NCI-H2029 treated with DMSO at 0.1 percent for 48 hours (cell line): Measurements from ENCODE around the gene SPOCK1.
A peak's percentile ranks its signal among the peaks of the same experiment; 100 is the strongest.

Experiments used
- DNase-seq: peaks from one replicate; lab custom pipeline; 2025; lab: John Stamatoyannopoulos, UW

Gene SPOCK1

GRCh38 chr5:137361280-137361679, 137.8 kb downstream of the SPOCK1 start:
- DNase-seq = no peak

DNA sequence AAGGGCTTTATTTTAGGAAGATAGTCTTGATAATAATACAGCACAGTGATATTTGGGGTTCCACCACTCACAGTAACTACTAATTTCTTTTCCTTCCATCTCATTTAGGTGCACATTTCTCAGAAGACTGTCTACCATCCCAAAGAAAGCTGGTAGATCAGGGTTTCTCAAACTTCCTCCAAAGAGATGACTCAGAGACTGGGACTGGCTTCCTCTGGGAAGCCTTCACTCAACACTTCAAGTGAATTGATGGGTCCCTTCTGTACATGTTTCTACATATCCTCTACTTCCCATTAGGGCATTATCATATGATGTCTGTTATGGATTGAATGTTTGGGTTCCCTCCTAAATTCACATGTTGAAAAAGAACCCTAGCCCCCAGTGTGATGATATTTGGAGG, 138.5 kb downstream of the SPOCK1 start:
- DNase-seq = no peak

GRCh38 chr5:137359941-137360340, 139.2 kb downstream of the SPOCK1 start:
- DNase-seq = no peak

DNA sequence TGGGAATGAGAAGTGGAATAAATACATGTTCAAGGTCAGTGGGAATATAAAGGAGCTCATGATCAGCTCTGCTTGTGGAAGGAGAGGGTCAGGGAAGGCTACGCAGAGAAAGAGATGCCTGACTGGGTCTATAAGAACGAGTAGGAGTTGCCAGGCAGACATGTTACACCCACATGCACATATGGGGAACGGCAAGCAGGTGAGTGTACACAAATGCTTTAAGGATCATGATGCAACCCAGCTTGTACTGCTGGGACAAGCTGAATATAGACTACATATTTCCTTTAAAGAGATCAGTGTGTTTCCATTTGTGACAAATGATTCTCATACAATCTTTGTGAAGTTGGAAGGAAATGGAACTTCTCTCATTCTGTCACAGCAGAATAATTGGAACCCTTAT, 141.7 kb downstream of the SPOCK1 start:
- DNase-seq = no peak

DNA sequence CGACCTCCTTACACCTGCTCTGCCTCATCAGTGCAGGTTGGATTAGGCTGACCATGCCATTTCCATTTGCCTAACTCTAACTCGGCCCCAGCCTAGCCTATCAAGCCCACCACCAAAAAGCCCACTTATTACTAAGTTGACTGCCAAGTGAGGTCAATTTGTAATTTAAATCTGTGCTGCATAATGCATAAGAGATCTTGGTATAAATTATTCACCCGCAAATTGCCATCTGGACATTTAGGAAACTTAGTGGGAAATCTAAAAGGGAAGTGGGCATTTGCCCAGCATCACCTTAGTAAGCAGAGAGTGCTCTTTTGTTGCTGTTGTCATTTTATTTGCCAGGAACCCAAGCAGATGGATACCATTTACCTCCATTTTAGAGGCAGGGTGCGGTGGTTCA, 143.0 kb downstream of the SPOCK1 start:
- DNase-seq = no peak

- no peak for DNase-seq
These were observed 143.4 kb downstream of the SPOCK1 start for GRCh38 chr5:137355708-137356107.

- DNase-seq = no peak
These were observed 147.0 kb downstream of the SPOCK1 start for GRCh38 chr5:137352095-137352494.

DNA sequence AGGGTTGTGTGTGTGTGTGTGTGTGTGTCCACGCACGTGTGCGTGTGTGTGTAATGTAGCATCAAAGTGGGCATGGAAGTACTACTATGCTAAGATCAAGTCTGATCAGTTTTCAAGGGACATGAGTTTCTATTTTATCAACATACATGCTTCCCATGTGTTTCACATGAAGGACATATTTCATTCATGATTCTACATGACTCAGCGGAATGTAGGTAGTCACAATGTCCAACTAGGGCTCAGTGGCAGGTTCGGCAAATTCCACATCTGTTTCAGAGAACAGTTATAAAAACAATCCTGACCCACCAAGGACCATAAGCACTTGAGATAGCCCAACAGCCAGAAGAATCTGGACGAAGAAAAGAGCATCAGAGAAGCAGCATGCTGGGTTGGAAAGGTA, 148.3 kb downstream of the SPOCK1 start:
- DNase-seq = no peak

- DNase-seq = no peak
These were observed 150.4 kb downstream of the SPOCK1 start for GRCh38 chr5:137348759-137349158.

GRCh38 chr5:137347865-137348264, 151.3 kb downstream of the SPOCK1 start:
- no peak for DNase-seq

DNA sequence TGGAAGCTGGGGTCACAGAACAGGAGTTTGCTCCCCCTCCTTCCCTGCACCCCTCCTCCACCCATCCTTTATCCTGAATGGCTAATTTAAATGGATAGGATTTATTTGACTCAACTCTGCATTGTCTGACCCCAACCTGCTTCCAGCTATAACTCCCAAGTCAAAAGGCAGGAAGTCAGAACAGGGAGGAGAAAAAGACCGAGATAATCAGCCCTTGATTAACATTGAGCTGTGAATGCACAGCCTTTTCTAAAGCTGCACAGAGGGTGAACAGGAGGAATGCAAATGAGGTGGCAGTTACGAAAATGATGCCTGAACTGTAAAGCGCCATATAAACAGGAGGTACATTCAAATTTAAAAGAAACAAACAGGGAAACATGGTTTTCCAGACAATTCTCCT, 152.8 kb downstream of the SPOCK1 start:
- no peak for DNase-seq

DNA sequence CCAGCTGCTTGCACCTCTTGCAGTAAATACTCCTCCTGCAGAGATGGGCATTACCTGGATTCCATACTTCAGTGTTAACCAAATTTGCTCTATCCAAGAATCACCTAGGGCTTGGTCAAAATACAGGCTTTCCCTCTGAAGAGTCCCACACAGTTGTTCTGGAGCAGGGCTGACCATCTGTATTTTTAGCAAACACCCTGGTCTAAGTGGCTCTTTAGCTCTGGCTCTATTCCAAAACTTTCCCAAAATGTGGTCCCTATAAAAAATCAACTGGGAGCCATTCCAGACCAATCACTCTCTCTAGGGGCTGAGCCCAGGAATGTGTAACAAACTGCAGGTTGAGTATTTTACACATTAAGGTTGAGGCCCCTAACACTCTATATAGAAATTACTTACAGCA, 153.7 kb downstream of the SPOCK1 start:
- no peak for DNase-seq

DNA sequence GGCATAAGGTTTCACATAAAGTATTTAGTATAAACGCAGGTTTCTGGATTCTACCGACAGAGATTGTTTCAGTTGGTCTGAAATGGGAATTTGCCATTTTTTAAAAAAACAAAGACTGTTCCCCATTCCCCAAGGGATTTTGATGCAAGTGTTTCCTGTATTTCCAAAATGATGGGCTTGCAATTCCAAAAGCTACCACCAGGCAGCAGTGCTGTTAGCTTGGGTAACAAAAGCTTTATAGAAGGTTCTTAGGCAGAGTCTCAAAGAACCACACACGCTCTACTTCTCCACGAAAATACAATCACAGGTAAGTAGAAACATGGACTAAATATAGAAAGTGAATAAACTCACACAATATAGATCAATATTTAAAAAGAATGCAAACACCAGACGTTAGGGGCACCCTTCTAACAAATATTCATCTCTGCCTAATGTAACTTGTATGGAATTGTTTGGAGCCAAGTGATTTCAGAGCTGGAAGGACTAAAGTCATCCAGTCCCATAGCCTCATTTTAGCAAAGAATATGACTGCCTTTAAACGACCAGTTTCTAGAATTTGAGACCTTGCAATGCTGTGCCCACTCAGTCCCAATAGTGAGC, 154.3 kb downstream of the SPOCK1 start:
- peak; percentile 27 for DNase-seq

GRCh38 chr5:137344021-137344420, 155.1 kb downstream of the SPOCK1 start:
- no peak for DNase-seq

DNA sequence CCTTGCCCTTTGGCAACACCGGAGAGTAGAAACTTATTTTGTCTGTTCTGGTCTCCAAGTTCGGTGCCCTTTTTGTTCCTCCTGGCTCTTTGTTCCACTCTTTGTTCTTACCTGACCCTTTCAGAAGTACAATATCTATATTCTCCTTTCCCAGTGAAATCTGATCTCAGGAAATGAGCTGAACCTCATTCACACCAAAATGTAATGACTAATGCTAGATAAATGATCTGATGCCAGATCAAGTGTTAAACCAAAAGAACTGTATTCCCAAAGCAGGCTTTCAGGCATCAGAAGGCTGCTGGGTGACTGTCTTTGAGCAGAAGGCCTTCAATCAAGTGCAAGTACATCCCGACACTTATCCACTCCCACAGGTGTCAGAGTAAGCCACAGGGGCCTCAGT, 156.4 kb downstream of the SPOCK1 start:
- no peak for DNase-seq

- no peak for DNase-seq
These were observed 157.3 kb downstream of the SPOCK1 start for GRCh38 chr5:137341831-137342230.

DNA sequence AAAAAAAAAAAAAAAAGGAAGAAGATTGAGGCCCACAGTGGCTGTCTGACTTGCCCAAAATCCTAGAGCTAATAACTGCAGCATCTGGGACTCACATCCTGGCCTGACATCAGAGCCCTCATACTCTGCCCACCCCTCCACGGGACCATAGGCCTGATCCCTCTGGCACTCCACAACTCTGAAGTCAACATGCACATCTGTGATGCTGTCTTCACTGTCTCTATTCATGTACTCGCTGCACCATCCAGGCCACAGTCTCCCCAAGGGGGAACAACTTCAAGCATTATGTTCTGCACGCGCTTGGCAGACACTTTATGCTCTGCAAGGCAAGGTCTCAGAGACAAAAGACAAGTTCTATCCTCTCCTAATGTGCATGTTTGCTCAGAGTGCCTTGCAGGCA, 158.2 kb downstream of the SPOCK1 start:
- DNase-seq = no peak

- no peak for DNase-seq
These were observed 162.5 kb downstream of the SPOCK1 start for GRCh38 chr5:137336565-137337120.

- DNase-seq = no peak
These were observed 163.0 kb downstream of the SPOCK1 start for GRCh38 chr5:137336161-137336560.

GRCh38 chr5:137335493-137335892, 163.6 kb downstream of the SPOCK1 start:
- no peak for DNase-seq

DNA sequence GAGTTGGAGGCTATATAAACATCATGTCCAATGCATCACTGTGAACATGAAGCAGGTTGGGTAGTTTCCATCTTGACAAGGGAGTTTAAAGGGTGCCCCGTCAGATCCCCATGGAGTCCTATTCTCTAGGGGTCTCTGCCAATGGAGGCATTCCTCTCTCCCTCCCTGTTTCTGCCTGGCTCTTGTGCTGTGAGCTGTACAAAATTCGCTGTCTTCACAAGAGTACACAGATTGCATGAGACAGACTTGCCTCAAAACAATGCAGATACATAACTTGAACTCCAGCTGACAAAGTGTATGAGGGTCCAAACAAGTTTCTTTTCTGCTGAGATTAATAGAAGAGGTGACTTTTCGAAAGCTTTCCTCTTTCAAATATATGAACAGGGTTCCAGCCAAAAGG, 165.2 kb downstream of the SPOCK1 start:
- DNase-seq = no peak

DNA sequence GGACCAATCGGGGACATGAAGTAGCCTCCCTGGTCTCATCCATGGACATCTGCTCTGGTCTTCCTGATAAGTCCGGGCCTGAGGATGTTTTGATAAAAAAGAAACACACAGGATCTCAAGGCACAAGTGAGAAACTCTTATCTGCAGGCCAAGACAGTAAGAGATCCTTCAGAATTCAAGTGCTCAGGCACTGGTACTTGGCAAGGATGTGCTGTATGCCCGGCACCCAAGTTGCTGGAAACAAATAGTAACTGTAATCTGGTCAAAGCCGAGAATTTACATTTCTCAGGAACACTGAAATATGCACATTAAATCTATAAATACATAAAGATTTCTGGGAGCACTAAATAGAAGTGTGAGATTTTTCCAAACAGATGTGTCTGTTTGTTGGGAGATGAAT, 165.7 kb downstream of the SPOCK1 start:
- DNase-seq = no peak

GRCh38 chr5:137332296-137332695, 166.8 kb downstream of the SPOCK1 start:
- no peak for DNase-seq

- no peak for DNase-seq
These were observed 169.4 kb downstream of the SPOCK1 start for GRCh38 chr5:137329586-137330296.
